GM23248 (cell line): ENCODE results near the gene PAPPA. TPM values are rescaled to one million over a fixed set of nuclear protein-coding genes. Genes with fewer than 3 reads are reported as not detected.
A peak's percentile ranks its signal among the peaks of the same experiment; 100 is the strongest.

ENCODE experiments used
- DNase-seq: peaks from one replicate; pipeline ENCODE4 v3.0.0-alpha.2; 2015
- H2AFZ ChIP-seq: fragments of 200-600 bp; sonication (generic); 2 replicates; pipeline ENCODE4 v1.6.1; 2016; ENCODE audit warnings: antibody characterized with exemption
- H3F3A ChIP-seq: fragments of 200-600 bp; sonication (generic); 2 replicates; pipeline ENCODE4 v1.6.1; 2016; ENCODE audit warnings: mild to moderate bottlenecking, antibody characterized with exemption, mixed run types; ENCODE audit not compliant: insufficient read depth
- H3K27ac ChIP-seq: fragments of 200-600 bp; sonication (generic); 2 replicates; pipeline ENCODE4 v1.5.1; 2016; ENCODE audit warnings: mild to moderate bottlenecking
- H3K27me3 ChIP-seq: fragments of 200-600 bp; sonication (generic); replicated peaks from 2 replicates; pipeline ENCODE4 v1.6.1; 2016; ENCODE audit warnings: mild to moderate bottlenecking; ENCODE audit not compliant: insufficient read depth
- H3K36me3 ChIP-seq: fragments of 200-600 bp; sonication (generic); 2 replicates; pipeline ENCODE4 v1.6.1; 2016; ENCODE audit warnings: low read depth, mild to moderate bottlenecking
- H3K4me1 ChIP-seq: fragments of 200-600 bp; sonication (generic); 2 replicates; pipeline ENCODE4 v1.6.1; 2016; ENCODE audit warnings: mild to moderate bottlenecking; ENCODE audit not compliant: insufficient read depth
- H3K4me2 ChIP-seq: fragments of 200-600 bp; sonication (generic); one replicate; pipeline ENCODE4 v1.6.1; 2016; ENCODE audit warnings: mild to moderate bottlenecking; ENCODE audit not compliant: unreplicated experiment
- H3K4me3 ChIP-seq: fragments of 200-600 bp; sonication (generic); 2 replicates; pipeline ENCODE4 v1.5.1; 2016; ENCODE audit warnings: mild to moderate bottlenecking
- H3K79me2 ChIP-seq: fragments of 200-600 bp; sonication (generic); 2 replicates; pipeline ENCODE4 v1.6.1; 2016; ENCODE audit warnings: mild to moderate bottlenecking; ENCODE audit not compliant: insufficient read depth
- H3K9ac ChIP-seq: fragments of 200-600 bp; sonication (generic); 2 replicates; pipeline ENCODE4 v1.6.1; 2016; ENCODE audit warnings: mild to moderate bottlenecking
- H3K9me2 ChIP-seq: fragments of 200-600 bp; sonication (generic); 2 replicates; pipeline ENCODE4 v1.6.1; 2016; ENCODE audit warnings: mixed run types, mild to moderate bottlenecking, moderate library complexity; ENCODE audit not compliant: insufficient read depth
- H3K9me3 ChIP-seq: fragments of 200-600 bp; sonication (generic); one replicate; pipeline ENCODE4 v1.6.1; 2017; ENCODE audit warnings: low read depth
- H4K20me1 ChIP-seq: fragments of 200-600 bp; sonication (generic); 2 replicates; pipeline ENCODE4 v1.6.0; 2016; ENCODE audit not compliant: insufficient read depth
- EZH2 ChIP-seq: fragments of 200-600 bp; sonication (generic); IDR thresholded peaks from 2 replicates; pipeline ENCODE4 v1.6.1; 2018; ENCODE audit warnings: antibody characterized with exemption, mild to moderate bottlenecking; ENCODE audit not compliant: insufficient read depth, poor library complexity, severe bottlenecking
- EZH2phosphoT487 ChIP-seq: fragments of 200-600 bp; sonication (generic); IDR thresholded peaks from 2 replicates; pipeline ENCODE4 v1.6.1; 2018; ENCODE audit warnings: antibody characterized with exemption, moderate library complexity, mild to moderate bottlenecking, low read depth; ENCODE audit not compliant: insufficient read depth
- WGBS, 2 experiments: methylation state at CpG; one replicate each; pipeline ENCODE4 v1.1.6; 2015 to 2017; ENCODE audit warnings: low lambda C conversion rate in 2 of 2, low coverage in 1 of 2; ENCODE audit errors: missing lambda C conversion rate in 2 of 2; 5-methylcytosine and 5-hydroxymethylcytosine counted together
- in situ Hi-C: fragments of 300-500 bp; cut with MboI; formaldehyde crosslinking; loops from 2 replicates; pipeline ENCODE4 v1.15.0; 2020
- polyA plus RNA-seq: library from polyadenylated mRNA; unstranded; fragments of >200 nt; fragmentation: Nextera tagmentation; extraction: Ambion mirVana; gene quantifications from 2 replicates; pipeline ENCODE4 v1.2.1, GENCODE V29; 2016
- total RNA-seq: library from RNA; depleted of rRNA; stranded (reverse); fragments of >200 nt; shearing (Covaris generic); gene quantifications from 2 replicates; pipeline ENCODE4 v1.2.3, GENCODE V29; 2014

The PAPPA gene
- total and polyA plus RNA-seq, 2 experiments from 2014 or later = 8.7 to 30.3 TPM

DNA sequence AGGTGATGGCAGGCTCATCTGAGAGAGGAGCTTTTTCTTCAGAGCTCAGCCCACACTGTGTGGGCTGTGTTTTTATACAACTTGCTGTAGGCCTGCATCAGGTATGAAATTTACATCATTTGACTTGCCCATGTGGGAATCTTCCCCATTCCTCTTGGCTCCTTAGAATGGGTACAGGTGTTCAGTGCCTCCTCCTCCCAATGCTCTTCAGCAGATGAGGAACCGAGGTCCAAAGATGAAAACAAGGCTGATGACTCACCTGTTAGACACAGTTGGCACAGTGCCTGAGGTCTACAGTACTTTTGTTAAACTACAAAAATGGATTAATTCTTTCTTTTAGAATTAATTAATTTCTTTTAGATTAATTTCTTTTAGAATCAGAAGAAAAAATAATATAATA, 20.8 kb downstream of the PAPPA start:
- no peaks in the 10 kb centered on the region for H3K9me2 ChIP-seq
- no peaks in the 10 kb centered on the region for H3K9me3 ChIP-seq
- peaks cover 98% of the 10 kb centered on the region for H3K79me2 ChIP-seq
- no peaks in the 10 kb centered on the region for H3K4me1 ChIP-seq
- TF ChIP-seq EZH2phosphoT487 (no peak), EZH2 (no peak)
- H3K36me3 ChIP-seq = no peaks in the 10 kb centered on the region
- no peak overlapping the region for H3K27ac ChIP-seq
- 9 to 27% methylated on average over 1 of the region's 1 CpG for WGBS, 2 experiments
- peak; percentile 79 for DNase-seq
- no peaks in the 10 kb centered on the region for H3K27me3 ChIP-seq
- H3K4me2 ChIP-seq = no peak overlapping the region
- peaks cover 19% of the 10 kb centered on the region; the same call in 1 of the 2 replicates for H3F3A ChIP-seq
- H3K4me3 ChIP-seq = no peak overlapping the region
- H4K20me1 ChIP-seq = no peaks in the 10 kb centered on the region
- H2AFZ ChIP-seq = no peak overlapping the region
- H3K9ac ChIP-seq = no peak overlapping the region
- in situ Hi-C loops = loop anchor here (25.0 kb wide), 1 partner anchor 388 kb away; no protein-coding TSS in a partner anchor

DNA sequence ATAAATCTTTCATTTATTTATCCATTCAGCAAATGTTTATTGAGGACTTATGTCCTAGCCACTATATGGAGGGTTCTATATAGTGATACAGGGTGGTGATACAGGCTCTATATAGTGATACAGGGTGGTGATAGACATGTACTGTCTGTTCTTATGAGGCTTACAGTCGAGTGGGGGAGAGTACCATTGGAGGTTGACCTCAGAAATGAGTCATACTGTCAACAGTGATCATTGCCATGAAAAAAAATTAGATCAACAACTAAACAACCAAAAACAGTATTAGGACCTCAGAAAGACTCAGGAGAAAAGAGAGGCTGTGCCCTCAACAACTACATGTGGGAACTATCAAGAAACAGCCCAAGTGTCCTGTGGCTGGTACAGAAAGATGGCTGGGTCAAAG, 22.0 kb downstream of the PAPPA start:
- in situ Hi-C loops = no loop called here
- no peaks in the 10 kb centered on the region for H3K4me1 ChIP-seq
- no peak overlapping the region for H3K4me2 ChIP-seq
- H3K79me2 ChIP-seq = peaks cover 98% of the 10 kb centered on the region
- TF ChIP-seq EZH2 (no peak), EZH2phosphoT487 (no peak)
- no peak overlapping the region for H2AFZ ChIP-seq
- H4K20me1 ChIP-seq = no peaks in the 10 kb centered on the region
- H3K9ac ChIP-seq = no peak overlapping the region
- WGBS, 2 experiments = 38 to 60% methylated on average over 1 of the region's 1 CpG
- no peaks in the 10 kb centered on the region for H3K27me3 ChIP-seq
- DNase-seq = peak; percentile 41
- no peaks in the 10 kb centered on the region for H3K9me2 ChIP-seq
- no peak overlapping the region for H3K4me3 ChIP-seq
- no peaks in the 10 kb centered on the region for H3K9me3 ChIP-seq
- H3K27ac ChIP-seq = no peak overlapping the region
- H3F3A ChIP-seq = peaks cover 19% of the 10 kb centered on the region
- H3K36me3 ChIP-seq = no peaks in the 10 kb centered on the region

DNA sequence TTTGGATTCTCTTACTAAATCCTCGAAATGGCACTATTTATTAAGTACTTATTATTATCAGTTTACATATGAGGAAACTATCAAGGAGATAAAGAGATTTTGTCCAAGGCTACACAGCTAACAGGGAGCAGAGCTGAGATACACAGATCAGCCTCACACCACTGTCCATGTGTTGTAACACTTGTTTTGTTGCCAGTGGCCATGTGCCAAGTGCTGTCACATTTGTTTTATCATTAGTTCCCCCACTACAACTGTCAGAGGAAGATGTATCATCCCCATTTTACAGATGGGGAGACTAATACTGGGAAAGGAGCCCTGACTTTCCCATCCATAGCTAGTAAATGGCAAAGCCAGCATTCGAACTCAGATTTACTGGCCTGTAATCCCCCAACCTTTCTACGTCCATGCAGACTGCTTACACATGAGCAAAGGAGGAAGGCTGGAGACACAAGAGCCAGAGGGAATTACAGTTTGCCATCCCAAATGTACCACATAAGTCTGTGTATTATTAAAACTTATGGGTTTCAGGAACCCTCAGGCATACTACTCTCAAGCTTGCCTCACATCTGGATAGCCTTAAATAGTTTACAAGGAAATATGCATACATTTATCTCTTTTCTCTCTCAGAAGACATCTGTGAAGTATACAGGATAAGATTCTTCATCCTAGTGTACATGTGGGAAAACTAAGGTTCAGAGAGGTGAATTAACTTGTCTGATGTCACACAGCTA, 25.1 kb downstream of the PAPPA start:
- no peaks in the 10 kb centered on the region for H4K20me1 ChIP-seq
- peaks cover 21% of the 10 kb centered on the region for H3F3A ChIP-seq
- TF ChIP-seq EZH2 = no peak
- TF ChIP-seq EZH2phosphoT487 = no peak
- no peak overlapping the region for H2AFZ ChIP-seq
- no peaks in the 10 kb centered on the region; the same call in 1 of the 2 replicates for H3K9me2 ChIP-seq
- no peak overlapping the region for H3K4me2 ChIP-seq
- no peaks in the 10 kb centered on the region for H3K27me3 ChIP-seq
- no peaks in the 10 kb centered on the region for H3K36me3 ChIP-seq
- peaks cover 15% of the 10 kb centered on the region for H3K4me1 ChIP-seq
- in situ Hi-C loops = no loop called here
- H3K9me3 ChIP-seq = no peaks in the 10 kb centered on the region
- H3K4me3 ChIP-seq = no peak overlapping the region
- H3K79me2 ChIP-seq = peaks cover 96% of the 10 kb centered on the region
- no peak overlapping the region for H3K9ac ChIP-seq
- no peak for DNase-seq
- H3K27ac ChIP-seq = no peak overlapping the region
- 66 to 73% methylated on average over 3 of the region's 3 CpGs for WGBS, 2 experiments

DNA sequence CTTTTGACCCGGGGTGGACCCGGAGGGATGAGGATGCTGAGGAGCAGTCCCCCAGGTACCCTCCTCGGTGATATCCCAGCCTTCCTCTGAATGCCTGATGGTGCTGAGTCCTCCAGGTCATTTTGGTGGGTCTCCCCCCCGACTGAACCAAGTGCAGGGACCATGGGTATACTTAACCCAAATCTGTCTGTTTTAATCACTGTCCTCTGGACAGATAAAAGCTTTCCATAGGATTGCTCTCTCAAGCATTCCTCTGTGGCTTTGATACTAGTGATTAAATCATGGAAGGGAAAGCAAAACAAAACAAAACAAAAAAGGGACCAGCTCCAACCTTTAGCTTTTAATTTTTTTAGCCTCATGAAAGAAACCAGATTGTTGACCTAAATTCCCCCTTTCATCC, 26.0 kb downstream of the PAPPA start:
- peaks cover 15% of the 10 kb centered on the region for H3K4me1 ChIP-seq
- H3K4me2 ChIP-seq = no peak overlapping the region
- no peak overlapping the region for H3K4me3 ChIP-seq
- WGBS, 2 experiments = 91 to 98% methylated on average over 4 of the region's 4 CpGs
- TF ChIP-seq EZH2phosphoT487 = no peak
- no peak for TF ChIP-seq EZH2
- no peaks in the 10 kb centered on the region; the same call in 1 of the 2 replicates for H4K20me1 ChIP-seq
- no peak overlapping the region for H3K27ac ChIP-seq
- peaks cover 96% of the 10 kb centered on the region for H3K79me2 ChIP-seq
- no peak overlapping the region for H3K9ac ChIP-seq
- H2AFZ ChIP-seq = no peak overlapping the region
- peaks cover 22% of the 10 kb centered on the region for H3F3A ChIP-seq
- no peaks in the 10 kb centered on the region; the same call in 1 of the 2 replicates for H3K9me2 ChIP-seq
- no peaks in the 10 kb centered on the region for H3K9me3 ChIP-seq
- no peak for DNase-seq
- H3K36me3 ChIP-seq = 0 out of 2 replicates have a peak, but pooled peaks cover 1% of the 10 kb centered on the region
- in situ Hi-C loops = no loop called here
- no peaks in the 10 kb centered on the region for H3K27me3 ChIP-seq
